ENCODE data around the gene EIF2S3B.

- TF ChIP-seq, protein P1, sequence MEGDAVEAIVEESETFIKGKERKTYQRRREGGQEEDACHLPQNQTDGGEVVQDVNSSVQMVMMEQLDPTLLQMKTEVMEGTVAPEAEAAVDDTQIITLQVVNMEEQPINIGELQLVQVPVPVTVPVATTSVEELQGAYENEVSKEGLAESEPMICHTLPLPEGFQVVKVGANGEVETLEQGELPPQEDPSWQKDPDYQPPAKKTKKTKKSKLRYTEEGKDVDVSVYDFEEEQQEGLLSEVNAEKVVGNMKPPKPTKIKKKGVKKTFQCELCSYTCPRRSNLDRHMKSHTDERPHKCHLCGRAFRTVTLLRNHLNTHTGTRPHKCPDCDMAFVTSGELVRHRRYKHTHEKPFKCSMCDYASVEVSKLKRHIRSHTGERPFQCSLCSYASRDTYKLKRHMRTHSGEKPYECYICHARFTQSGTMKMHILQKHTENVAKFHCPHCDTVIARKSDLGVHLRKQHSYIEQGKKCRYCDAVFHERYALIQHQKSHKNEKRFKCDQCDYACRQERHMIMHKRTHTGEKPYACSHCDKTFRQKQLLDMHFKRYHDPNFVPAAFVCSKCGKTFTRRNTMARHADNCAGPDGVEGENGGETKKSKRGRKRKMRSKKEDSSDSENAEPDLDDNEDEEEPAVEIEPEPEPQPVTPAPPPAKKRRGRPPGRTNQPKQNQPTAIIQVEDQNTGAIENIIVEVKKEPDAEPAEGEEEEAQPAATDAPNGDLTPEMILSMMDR (conservative IDR thresholded peaks at IDR 0.05; ENCODE audit: low read length): no peak
- TF ChIP-seq EZH2phosphoT487 (IDR thresholded peaks at IDR 0.05; ENCODE audit: borderline replicate concordance, low read depth, low read length): no peak
Measured at GRCh38 chr12:10521555-10521954, 15.9 kb downstream of the EIF2S3B start.
